A673 (cell line): ENCODE data around the gene SEL1L.

ENCODE experiments used
- EZH2 ChIP-seq: fragments of 200-600 bp; sonication (generic); IDR thresholded peaks from 2 replicates; pipeline ENCODE4 v1.6.1; 2017; ENCODE audit warnings: borderline replicate concordance, low read depth, mild to moderate bottlenecking, mixed read lengths, antibody characterized with exemption, low read length; ENCODE audit not compliant: poor library complexity, severe bottlenecking
- TF ChIP-seq, protein P1 (sequence below): fragments of 300-800, 200-600 bp; sonication (generic); conservative IDR thresholded peaks from 2 replicates; pipeline ENCODE4 v1.5.1; 2017; ENCODE audit warnings: low read depth, mild to moderate bottlenecking, antibody characterized with exemption, low read length, moderate library complexity, mixed read lengths

DNA sequence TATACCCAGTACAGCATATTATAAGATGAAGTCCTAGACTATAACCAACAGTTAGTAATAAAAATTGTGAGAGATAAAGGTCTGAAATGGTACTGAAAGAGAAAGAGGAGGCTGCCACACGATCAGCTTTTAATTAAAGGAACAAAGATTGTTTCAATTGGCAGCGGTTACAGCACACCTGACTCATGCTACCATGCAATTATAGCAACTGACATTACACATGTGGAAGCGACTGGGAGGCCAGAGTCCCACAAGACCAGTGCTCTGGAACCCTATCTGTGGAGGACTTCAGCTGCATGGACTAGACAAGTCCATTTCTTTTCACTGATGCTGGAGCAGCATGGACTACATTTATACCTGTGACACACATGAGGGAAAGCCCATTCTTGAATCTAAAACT, 55.2 kb downstream of the SEL1L start:
- TF ChIP-seq, protein P1, sequence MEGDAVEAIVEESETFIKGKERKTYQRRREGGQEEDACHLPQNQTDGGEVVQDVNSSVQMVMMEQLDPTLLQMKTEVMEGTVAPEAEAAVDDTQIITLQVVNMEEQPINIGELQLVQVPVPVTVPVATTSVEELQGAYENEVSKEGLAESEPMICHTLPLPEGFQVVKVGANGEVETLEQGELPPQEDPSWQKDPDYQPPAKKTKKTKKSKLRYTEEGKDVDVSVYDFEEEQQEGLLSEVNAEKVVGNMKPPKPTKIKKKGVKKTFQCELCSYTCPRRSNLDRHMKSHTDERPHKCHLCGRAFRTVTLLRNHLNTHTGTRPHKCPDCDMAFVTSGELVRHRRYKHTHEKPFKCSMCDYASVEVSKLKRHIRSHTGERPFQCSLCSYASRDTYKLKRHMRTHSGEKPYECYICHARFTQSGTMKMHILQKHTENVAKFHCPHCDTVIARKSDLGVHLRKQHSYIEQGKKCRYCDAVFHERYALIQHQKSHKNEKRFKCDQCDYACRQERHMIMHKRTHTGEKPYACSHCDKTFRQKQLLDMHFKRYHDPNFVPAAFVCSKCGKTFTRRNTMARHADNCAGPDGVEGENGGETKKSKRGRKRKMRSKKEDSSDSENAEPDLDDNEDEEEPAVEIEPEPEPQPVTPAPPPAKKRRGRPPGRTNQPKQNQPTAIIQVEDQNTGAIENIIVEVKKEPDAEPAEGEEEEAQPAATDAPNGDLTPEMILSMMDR: no peak
- TF ChIP-seq EZH2: no peak
